ENCODE data around the gene SRSF11.

SRSF11 gene

DNA sequence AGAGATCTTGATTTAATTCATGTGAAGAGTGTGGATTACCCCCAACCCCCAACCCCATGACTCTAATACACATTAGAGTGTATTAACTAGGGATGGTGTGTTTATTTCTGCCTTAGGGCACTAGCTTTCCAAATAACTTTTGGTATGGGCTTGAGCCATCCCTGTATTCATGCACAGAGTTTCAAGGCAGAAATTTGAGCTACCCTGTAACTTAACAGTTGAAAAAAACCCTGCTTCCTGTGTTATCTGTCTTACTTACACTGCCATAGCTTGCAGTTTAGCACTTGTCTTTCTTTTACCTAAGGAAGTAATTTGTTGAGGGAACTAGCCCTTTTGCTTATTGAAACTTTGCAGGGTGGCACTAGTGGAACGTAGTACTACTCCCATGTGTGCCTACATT lies 6.3 kb downstream of the SRSF11 start:
- H3K4me3 ChIP-seq (ENCODE audit: low read depth, low read length), result no peak overlapping the region
- H3K4me1 ChIP-seq (ENCODE audit: control insufficient read depth, insufficient read depth, low read length), result peaks cover 6% of the 10 kb centered on the region
- no peaks in the 10 kb centered on the region for H3K9me3 ChIP-seq (ENCODE audit: control insufficient read depth, insufficient read depth, low read length)
- H3K36me3 ChIP-seq (ENCODE audit: control insufficient read depth, insufficient read depth, low read length), result peaks cover 15% of the 10 kb centered on the region
- H3K27me3 ChIP-seq (ENCODE audit: control insufficient read depth, insufficient read depth, low read length), result no peaks in the 10 kb centered on the region
- no peak overlapping the region for H3K9ac ChIP-seq (ENCODE audit: low read depth, low read length)

GRCh38 chr1:70228670-70229069 lies 7.5 kb downstream of the SRSF11 start:
- H3K9ac ChIP-seq (ENCODE audit: low read depth, low read length), result no peak overlapping the region
- H3K9me3 ChIP-seq (ENCODE audit: control insufficient read depth, insufficient read depth, low read length), result no peaks in the 10 kb centered on the region
- H3K27me3 ChIP-seq (ENCODE audit: control insufficient read depth, insufficient read depth, low read length), result no peaks in the 10 kb centered on the region
- no peak overlapping the region for H3K4me3 ChIP-seq (ENCODE audit: low read depth, low read length)
- H3K36me3 ChIP-seq (ENCODE audit: control insufficient read depth, insufficient read depth, low read length), result peaks cover 19% of the 10 kb centered on the region
- peaks cover 4% of the 10 kb centered on the region for H3K4me1 ChIP-seq (ENCODE audit: control insufficient read depth, insufficient read depth, low read length)

- Histone ChIP-seq H3K4me3 (ENCODE audit: low read depth, low read length) (no peak overlapping the region), H3K9me3 (ENCODE audit: control insufficient read depth, insufficient read depth, low read length) (no peaks in the 10 kb centered on the region), H3K36me3 (ENCODE audit: control insufficient read depth, insufficient read depth, low read length) (peaks cover 26% of the 10 kb centered on the region), H3K4me1 (ENCODE audit: control insufficient read depth, insufficient read depth, low read length) (no peaks in the 10 kb centered on the region), H3K9ac (ENCODE audit: low read depth, low read length) (no peak overlapping the region), H3K27me3 (ENCODE audit: control insufficient read depth, insufficient read depth, low read length) (no peaks in the 10 kb centered on the region)
Observed at GRCh38 chr1:70231475-70231874, 10.3 kb downstream of the SRSF11 start.

DNA sequence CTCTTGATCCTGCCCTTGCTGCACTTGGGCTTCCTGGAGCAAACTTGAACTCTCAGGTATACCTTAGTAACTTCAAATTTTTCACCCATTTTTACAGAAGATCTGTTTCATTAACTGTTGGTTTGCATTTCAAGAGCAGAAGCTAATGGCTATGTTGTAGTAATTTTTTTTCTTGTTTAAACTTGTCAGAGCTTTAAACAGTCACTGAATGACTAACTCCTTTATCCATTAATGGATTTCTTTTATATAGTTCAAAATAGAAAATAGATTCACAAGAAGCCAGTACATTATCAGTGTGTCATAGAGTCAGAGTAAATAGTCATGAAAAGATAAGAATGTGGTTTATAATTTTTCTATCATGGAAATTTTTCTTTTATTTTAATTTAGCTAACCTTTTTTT lies 13.6 kb downstream of the SRSF11 start:
- Histone ChIP-seq H3K36me3 (ENCODE audit: control insufficient read depth, insufficient read depth, low read length) (peaks cover 37% of the 10 kb centered on the region), H3K4me1 (ENCODE audit: control insufficient read depth, insufficient read depth, low read length) (no peaks in the 10 kb centered on the region), H3K27me3 (ENCODE audit: control insufficient read depth, insufficient read depth, low read length) (no peaks in the 10 kb centered on the region), H3K9me3 (ENCODE audit: control insufficient read depth, insufficient read depth, low read length) (no peaks in the 10 kb centered on the region), H3K9ac (ENCODE audit: low read depth, low read length) (no peak overlapping the region), H3K4me3 (ENCODE audit: low read depth, low read length) (no peak overlapping the region)

DNA sequence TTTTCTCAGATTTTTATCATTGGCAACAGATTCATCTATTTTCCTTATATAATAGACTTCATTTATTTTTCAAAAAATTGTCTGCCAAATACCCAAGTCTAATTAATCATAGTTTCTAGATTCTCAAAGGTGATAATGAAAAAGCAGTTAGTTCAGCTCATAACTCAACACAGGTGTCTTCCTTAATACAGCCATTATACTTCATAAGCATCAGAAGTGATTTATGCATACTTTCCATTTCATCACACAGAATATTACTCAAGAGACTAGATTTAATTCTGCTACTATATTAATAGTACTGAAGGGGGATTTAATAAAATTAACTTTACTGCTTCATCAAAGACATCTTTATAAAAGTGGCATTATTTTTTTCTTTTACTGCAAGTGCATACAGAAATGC lies 18.8 kb downstream of the SRSF11 start:
- H3K4me3 ChIP-seq (ENCODE audit: low read depth, low read length), result no peak overlapping the region
- H3K4me1 ChIP-seq (ENCODE audit: control insufficient read depth, insufficient read depth, low read length), result no peaks in the 10 kb centered on the region
- H3K36me3 ChIP-seq (ENCODE audit: control insufficient read depth, insufficient read depth, low read length), result peaks cover 48% of the 10 kb centered on the region
- H3K9ac ChIP-seq (ENCODE audit: low read depth, low read length), result no peak overlapping the region
- no peaks in the 10 kb centered on the region for H3K9me3 ChIP-seq (ENCODE audit: control insufficient read depth, insufficient read depth, low read length)
- H3K27me3 ChIP-seq (ENCODE audit: control insufficient read depth, insufficient read depth, low read length), result no peaks in the 10 kb centered on the region

DNA sequence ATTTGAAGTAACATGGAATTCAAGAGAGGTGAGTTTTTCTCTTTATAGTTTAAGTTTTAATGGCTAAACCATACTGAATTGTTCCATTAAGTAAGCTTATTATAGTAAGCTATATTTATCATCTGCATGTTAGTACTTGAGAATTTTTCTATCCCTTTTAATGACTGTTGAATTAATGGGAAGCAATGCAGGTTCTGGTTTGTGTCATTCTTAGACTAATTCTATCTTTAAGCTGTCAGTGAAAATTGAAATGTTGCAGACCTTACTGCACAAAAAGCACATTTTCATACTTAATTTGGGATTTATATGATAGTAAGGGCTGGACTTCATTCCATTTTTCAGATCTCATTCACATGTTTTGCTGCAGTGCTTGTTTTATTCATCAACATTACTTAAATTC lies 25.9 kb downstream of the SRSF11 start:
- Histone ChIP-seq H3K4me1 (ENCODE audit: control insufficient read depth, insufficient read depth, low read length) (no peaks in the 10 kb centered on the region), H3K9me3 (ENCODE audit: control insufficient read depth, insufficient read depth, low read length) (no peaks in the 10 kb centered on the region), H3K36me3 (ENCODE audit: control insufficient read depth, insufficient read depth, low read length) (peaks cover 32% of the 10 kb centered on the region), H3K27me3 (ENCODE audit: control insufficient read depth, insufficient read depth, low read length) (no peaks in the 10 kb centered on the region), H3K9ac (ENCODE audit: low read depth, low read length) (no peak overlapping the region), H3K4me3 (ENCODE audit: low read depth, low read length) (no peak overlapping the region)

- peaks cover 28% of the 10 kb centered on the region for H3K36me3 ChIP-seq (ENCODE audit: control insufficient read depth, insufficient read depth, low read length)
- no peak overlapping the region for H3K9ac ChIP-seq (ENCODE audit: low read depth, low read length)
- no peak overlapping the region for H3K4me3 ChIP-seq (ENCODE audit: low read depth, low read length)
- no peaks in the 10 kb centered on the region for H3K4me1 ChIP-seq (ENCODE audit: control insufficient read depth, insufficient read depth, low read length)
- no peaks in the 10 kb centered on the region for H3K27me3 ChIP-seq (ENCODE audit: control insufficient read depth, insufficient read depth, low read length)
- no peaks in the 10 kb centered on the region for H3K9me3 ChIP-seq (ENCODE audit: control insufficient read depth, insufficient read depth, low read length)
Observed at GRCh38 chr1:70247768-70248167, 26.6 kb downstream of the SRSF11 start.

GRCh38 chr1:70248729-70249128 lies 27.5 kb downstream of the SRSF11 start:
- Histone ChIP-seq H3K9me3 (ENCODE audit: control insufficient read depth, insufficient read depth, low read length) (no peaks in the 10 kb centered on the region), H3K36me3 (ENCODE audit: control insufficient read depth, insufficient read depth, low read length) (peaks cover 23% of the 10 kb centered on the region), H3K27me3 (ENCODE audit: control insufficient read depth, insufficient read depth, low read length) (no peaks in the 10 kb centered on the region), H3K4me1 (ENCODE audit: control insufficient read depth, insufficient read depth, low read length) (no peaks in the 10 kb centered on the region), H3K9ac (ENCODE audit: low read depth, low read length) (no peak overlapping the region), H3K4me3 (ENCODE audit: low read depth, low read length) (no peak overlapping the region)

DNA sequence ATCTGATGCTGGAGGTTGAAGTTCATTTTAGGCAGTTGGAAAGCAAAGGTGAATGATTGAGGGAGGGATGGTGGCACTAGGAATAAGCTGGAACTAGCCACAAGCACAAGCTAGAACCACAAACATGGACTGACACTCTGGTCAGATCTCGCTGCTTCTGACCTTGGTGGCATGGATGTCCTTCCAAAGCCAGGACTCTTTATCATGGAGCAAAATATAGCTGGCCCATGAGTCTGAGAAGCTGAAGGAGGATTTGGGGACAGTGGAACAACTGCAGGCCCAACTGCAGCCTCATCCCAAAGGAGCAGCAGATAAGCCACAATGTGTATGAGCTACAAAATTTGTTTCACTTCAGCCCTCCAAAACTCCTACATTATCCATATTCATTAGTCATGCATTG lies 35.5 kb downstream of the SRSF11 start:
- Histone ChIP-seq H3K4me1 (ENCODE audit: control insufficient read depth, insufficient read depth, low read length) (no peaks in the 10 kb centered on the region), H3K4me3 (ENCODE audit: low read depth, low read length) (no peak overlapping the region), H3K9me3 (ENCODE audit: control insufficient read depth, insufficient read depth, low read length) (no peaks in the 10 kb centered on the region), H3K9ac (ENCODE audit: low read depth, low read length) (no peak overlapping the region), H3K36me3 (ENCODE audit: control insufficient read depth, insufficient read depth, low read length) (peaks cover 4% of the 10 kb centered on the region), H3K27me3 (ENCODE audit: control insufficient read depth, insufficient read depth, low read length) (no peaks in the 10 kb centered on the region)

DNA sequence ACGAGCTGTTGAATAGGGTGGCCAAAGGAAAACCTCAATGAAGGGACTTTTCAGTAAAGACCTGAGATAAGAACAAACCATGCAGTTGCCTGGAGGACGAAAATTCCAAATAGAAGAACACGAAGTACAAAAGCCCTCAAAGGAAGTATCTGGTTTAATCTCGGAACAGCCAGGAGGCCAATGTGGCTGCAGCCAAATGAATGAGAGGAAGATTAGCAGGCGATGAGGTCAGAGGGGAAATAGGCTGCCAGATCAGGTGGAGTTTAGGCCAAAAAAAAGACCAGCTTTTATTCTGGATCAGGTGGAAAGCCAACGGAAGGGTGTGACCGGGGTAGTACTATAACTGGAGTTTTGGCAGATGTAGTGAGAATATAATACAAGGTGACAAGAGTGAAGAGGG lies 43.7 kb downstream of the SRSF11 start:
- H3K36me3 ChIP-seq (ENCODE audit: control insufficient read depth, insufficient read depth, low read length), result peaks cover 3% of the 10 kb centered on the region
- H3K9me3 ChIP-seq (ENCODE audit: control insufficient read depth, insufficient read depth, low read length), result no peaks in the 10 kb centered on the region
- H3K4me3 ChIP-seq (ENCODE audit: low read depth, low read length), result no peak overlapping the region
- H3K9ac ChIP-seq (ENCODE audit: low read depth, low read length), result no peak overlapping the region
- H3K4me1 ChIP-seq (ENCODE audit: control insufficient read depth, insufficient read depth, low read length), result no peaks in the 10 kb centered on the region
- no peaks in the 10 kb centered on the region for H3K27me3 ChIP-seq (ENCODE audit: control insufficient read depth, insufficient read depth, low read length)

DNA sequence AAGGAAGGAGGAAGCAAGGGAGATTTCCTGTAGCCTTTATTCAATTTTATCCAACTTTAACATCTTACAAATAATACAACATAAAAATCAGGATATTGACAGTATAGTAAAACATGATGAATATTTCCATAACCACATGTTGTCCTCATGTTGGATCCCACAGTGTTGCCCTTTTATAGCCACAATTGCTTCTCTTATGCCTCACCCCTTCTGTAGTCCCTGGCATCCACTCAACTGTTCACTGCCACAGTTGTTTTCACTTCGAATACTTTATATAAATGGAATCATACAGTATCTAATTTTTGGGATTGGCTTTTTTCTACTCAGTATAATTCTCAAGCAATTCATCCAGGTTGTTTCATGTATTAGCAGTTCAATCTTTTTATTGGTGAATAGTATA lies 44.8 kb downstream of the SRSF11 start:
- Histone ChIP-seq H3K9me3 (ENCODE audit: control insufficient read depth, insufficient read depth, low read length) (no peaks in the 10 kb centered on the region), H3K36me3 (ENCODE audit: control insufficient read depth, insufficient read depth, low read length) (peaks cover 3% of the 10 kb centered on the region), H3K9ac (ENCODE audit: low read depth, low read length) (no peak overlapping the region), H3K4me1 (ENCODE audit: control insufficient read depth, insufficient read depth, low read length) (no peaks in the 10 kb centered on the region), H3K4me3 (ENCODE audit: low read depth, low read length) (no peak overlapping the region), H3K27me3 (ENCODE audit: control insufficient read depth, insufficient read depth, low read length) (no peaks in the 10 kb centered on the region)

GRCh38 chr1:70277875-70278274 lies 56.7 kb downstream of the SRSF11 start:
- Histone ChIP-seq H3K27me3 (ENCODE audit: control insufficient read depth, insufficient read depth, low read length) (no peaks in the 10 kb centered on the region), H3K9ac (ENCODE audit: low read depth, low read length) (no peak overlapping the region), H3K4me3 (ENCODE audit: low read depth, low read length) (no peak overlapping the region), H3K4me1 (ENCODE audit: control insufficient read depth, insufficient read depth, low read length) (no peaks in the 10 kb centered on the region), H3K36me3 (ENCODE audit: control insufficient read depth, insufficient read depth, low read length) (peaks cover 3% of the 10 kb centered on the region), H3K9me3 (ENCODE audit: control insufficient read depth, insufficient read depth, low read length) (no peaks in the 10 kb centered on the region)

DNA sequence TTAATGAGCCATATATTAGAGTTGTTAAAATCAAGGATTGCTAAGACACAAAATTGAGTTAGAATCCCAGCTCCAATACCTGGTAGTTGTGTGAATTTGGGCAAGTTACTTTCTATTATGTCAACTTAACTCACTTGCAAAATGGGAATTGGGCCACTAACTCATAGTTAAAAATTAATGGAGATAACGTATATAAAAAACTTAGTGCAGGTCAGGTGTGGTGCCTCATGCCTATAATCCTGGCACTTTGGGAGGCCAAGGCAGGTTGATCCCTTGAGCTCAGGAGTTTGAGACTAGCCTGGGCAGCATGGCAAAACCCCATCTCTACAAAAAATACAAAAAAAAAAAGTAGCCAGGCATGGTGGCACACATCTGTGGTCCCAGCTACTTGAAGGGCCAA lies 57.5 kb downstream of the SRSF11 start:
- Histone ChIP-seq H3K9ac (ENCODE audit: low read depth, low read length) (no peak overlapping the region), H3K36me3 (ENCODE audit: control insufficient read depth, insufficient read depth, low read length) (peaks cover 3% of the 10 kb centered on the region), H3K4me3 (ENCODE audit: low read depth, low read length) (no peak overlapping the region), H3K27me3 (ENCODE audit: control insufficient read depth, insufficient read depth, low read length) (no peaks in the 10 kb centered on the region), H3K9me3 (ENCODE audit: control insufficient read depth, insufficient read depth, low read length) (no peaks in the 10 kb centered on the region), H3K4me1 (ENCODE audit: control insufficient read depth, insufficient read depth, low read length) (no peaks in the 10 kb centered on the region)
